ENCODE results near the gene METTL2B.
"Not testable (repeated sequence)": the region's sequence is repeated elsewhere in the genome, so short reads cannot be mapped to it uniquely, and the experiment has no call there.

METTL2B gene

DNA sequence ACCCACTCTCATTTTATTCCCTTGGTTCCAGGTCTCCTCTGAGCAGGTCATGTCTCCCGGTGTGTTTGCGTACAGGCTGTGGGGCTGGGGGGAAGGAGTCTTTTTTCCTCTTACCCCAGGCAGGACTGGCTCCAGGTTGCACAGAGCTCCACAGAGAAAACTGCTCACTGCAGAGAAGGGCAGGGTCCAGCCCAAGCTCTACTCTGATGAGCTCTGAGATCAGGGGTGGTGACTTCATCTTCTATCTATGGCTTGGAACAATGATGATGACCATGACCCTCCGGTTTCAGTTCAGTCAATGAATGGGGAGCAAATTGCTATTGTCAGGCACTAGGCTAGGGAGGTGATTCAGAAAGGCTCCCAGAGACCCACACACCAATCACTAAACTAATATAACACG lies 49.0 kb downstream of the METTL2B start:
- not testable (repeated sequence) for DNase-seq (ENCODE audit: low read depth)

- not testable (repeated sequence) for DNase-seq (ENCODE audit: low read depth)
These were observed 49.5 kb downstream of the METTL2B start for GRCh38 chr7:128526062-128526466.

GRCh38 chr7:128529191-128529590 lies 52.6 kb downstream of the METTL2B start:
- DNase-seq (ENCODE audit: low read depth) = not testable (repeated sequence)

DNA sequence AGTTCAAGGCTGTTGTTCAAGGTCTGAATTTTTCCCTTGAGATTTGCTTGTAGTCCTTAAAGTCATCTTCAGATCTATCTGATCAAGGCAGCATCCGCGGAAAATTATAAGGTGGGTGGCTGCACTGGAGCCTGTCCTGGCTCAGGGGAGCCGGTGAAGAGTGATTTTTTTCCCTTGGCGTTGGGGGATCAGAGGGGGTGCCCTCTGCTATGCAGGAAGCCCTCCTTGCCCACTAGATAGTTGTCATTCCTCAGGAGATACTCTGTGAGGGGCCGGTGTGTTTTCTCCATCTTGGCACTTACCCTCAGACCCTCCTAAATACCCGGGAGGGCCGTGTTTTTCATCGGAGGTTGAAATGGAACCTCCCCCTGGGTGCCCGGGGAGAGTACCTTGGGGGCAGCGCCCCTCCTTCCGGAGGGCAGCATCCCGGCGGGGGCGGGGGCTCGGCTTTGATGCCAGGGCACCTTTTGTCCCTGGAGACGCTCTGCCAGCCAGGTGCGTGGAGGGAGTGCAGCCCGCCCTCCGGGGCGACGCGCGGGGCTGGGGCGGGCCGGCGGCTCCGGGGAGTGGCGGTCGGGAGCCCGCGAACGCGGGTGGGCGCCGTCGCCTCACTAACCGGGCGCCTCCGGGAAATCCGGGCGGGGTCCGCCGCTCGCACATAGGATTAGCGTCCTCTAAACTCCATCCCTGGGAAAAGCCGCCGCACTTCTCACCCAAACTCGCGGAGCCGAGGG lies 53.7 kb downstream of the METTL2B start:
- not testable (repeated sequence) for DNase-seq (ENCODE audit: low read depth)

- no peak for DNase-seq (ENCODE audit: low read depth)
These were observed 54.2 kb downstream of the METTL2B start for GRCh38 chr7:128530855-128531104.

DNA sequence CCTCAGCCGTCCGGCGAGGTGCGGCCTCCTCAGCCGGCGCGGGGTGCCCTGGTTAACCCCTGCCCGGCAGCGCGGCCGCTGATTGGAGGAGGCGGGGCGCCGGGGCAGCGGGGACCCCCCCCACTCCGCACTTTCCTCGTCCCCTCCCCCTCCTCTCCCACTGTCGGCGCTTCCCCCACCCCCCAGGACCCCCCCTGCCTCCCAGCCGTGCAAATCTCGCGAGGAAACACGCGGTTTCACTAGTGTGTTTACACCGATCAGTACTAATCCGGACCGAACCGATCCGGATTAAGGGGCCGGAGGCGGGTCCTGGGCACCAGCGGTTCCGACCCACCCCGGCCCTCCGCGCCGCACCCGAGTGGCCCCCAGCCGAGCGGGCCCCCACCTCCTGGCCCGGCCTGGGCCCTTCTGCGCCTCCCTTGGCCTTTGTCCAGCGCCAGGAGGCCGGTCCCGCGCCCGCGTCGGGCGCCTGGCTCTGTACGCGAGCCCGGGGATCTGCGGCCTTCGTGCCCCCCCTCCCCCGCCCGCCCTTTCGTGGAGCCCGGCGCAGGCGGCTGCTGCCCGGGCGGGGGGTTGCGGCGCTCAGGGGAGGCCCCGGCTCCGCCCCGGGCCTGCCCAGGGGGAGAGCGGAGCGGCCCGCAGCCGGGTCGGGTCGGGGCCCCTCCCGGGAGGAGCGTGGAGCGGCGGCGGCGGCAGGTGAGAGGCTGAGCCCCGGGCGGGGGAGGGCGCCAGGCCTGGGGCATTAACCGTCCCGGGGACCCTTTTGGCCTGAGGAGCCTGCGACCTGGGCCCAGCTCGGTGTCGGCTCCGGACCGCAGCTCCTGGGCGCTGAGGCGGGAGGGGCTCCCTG lies 54.8 kb downstream of the METTL2B start:
- DNase-seq (ENCODE audit: low read depth) = peak; percentile 70

GRCh38 chr7:128531955-128532478 lies 55.5 kb downstream of the METTL2B start:
- DNase-seq (ENCODE audit: low read depth) = not testable (repeated sequence)

GRCh38 chr7:128532956-128533355 lies 56.4 kb downstream of the METTL2B start:
- DNase-seq (ENCODE audit: low read depth) = not testable (repeated sequence)

GRCh38 chr7:128537410-128537809 lies 60.9 kb downstream of the METTL2B start:
- not testable (repeated sequence) for DNase-seq (ENCODE audit: low read depth)

- not testable (repeated sequence) for DNase-seq (ENCODE audit: low read depth)
These were observed 66.0 kb downstream of the METTL2B start for GRCh38 chr7:128542530-128542929.

DNA sequence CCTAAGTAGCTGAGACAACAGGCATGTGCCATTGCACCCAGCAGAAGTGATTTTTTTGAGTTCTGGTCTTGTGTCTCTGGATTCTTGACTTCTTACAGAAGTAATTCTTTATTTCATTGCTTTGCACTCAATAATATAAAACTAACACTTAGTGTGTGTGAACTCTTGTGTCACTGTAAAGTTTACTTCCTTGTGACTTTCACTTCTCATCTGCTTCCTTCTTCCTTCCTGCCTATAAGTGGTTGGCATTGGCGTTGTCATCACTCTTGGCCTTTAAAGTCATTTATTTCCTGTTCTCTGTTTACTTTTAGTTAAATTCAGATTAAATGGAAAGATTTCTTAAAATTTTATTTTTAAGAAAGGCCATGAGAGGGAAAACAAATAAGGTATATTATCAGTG lies 66.8 kb downstream of the METTL2B start:
- not testable (repeated sequence) for DNase-seq (ENCODE audit: low read depth)

DNA sequence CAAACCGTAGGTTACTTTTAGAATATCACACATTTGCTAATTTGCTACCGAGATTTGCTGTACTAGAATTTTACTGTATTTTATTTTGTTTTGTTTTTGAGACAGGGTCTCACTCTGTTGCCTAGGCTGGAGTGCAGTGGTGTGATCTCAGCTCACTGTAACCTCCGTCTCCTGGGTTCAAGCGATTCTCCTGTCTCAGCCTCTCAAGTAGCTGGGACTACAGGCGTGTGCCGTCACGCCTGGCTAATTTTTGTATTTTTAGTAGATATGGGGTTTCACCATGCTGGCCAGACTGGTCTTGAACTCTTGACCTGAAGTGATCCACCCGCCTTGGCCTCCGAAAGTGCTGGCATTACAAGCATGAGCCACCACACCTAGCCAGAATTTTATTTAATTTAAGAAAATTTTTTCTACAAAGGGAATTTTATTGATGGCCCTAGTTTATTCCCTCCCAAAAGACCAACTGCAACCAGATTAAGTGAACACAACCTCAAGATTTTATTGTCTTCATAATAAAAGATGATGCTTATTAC lies 69.8 kb downstream of the METTL2B start:
- DNase-seq (ENCODE audit: low read depth) = not testable (repeated sequence)

GRCh38 chr7:128550920-128551319 lies 74.4 kb downstream of the METTL2B start:
- no peak for DNase-seq (ENCODE audit: low read depth)

DNA sequence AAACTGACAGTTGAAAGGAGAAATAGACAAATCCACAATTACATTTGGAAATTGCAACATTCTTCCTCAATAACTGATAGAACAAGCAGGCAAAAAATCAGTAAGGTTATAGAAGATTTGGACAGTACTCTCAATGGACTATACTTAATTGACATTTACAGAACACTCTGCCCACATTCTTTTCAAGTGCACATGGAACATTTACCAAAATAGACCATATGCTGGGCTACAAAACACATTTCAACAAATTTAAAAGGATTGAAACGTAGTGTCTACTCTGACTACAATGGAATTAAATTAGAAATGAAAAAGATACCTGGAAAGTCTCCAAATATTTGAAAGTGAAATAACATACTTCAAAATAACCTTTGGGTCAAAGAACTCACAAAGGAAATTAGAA lies 77.8 kb downstream of the METTL2B start:
- not testable (repeated sequence) for DNase-seq (ENCODE audit: low read depth)

All from fibroblast of the conjunctiva (primary cell).